Kidney epithelial cell (primary cell): Measurements from ENCODE around the gene RHBDL2. TPM values are rescaled to one million over a fixed set of nuclear protein-coding genes. Genes with fewer than 3 reads are reported as not detected.

Experiments used
- DNase-seq: peaks from one replicate; pipeline ENCODE4 v3.0.0-alpha.2; 2010; ENCODE audit warnings: low read depth
- H3K27me3 ChIP-seq: 2 replicates; pipeline ENCODE4 v1.6.0; 2011; ENCODE audit warnings: low read length; ENCODE audit not compliant: control insufficient read depth, insufficient read depth
- H3K36me3 ChIP-seq: 2 replicates; pipeline ENCODE4 v1.5.1; 2011; ENCODE audit warnings: low read length; ENCODE audit not compliant: control insufficient read depth, insufficient read depth
- H3K4me3 ChIP-seq: 2 replicates; pipeline ENCODE4 v1.5.1; 2011; ENCODE audit warnings: low read depth, mild to moderate bottlenecking, control low read depth, low read length
- total RNA-seq: library from RNA; depleted of rRNA; stranded (reverse); fragments of >200 nt; gene quantifications from 2 replicates; pipeline ENCODE4 v1.2.3, GENCODE V29; 2015
- TF ChIP-seq, protein P1 (sequence below): IDR thresholded peaks from 2 replicates; pipeline ENCODE4 v1.5.1; 2011; ENCODE audit warnings: mild to moderate bottlenecking, moderate library complexity, low read length, control low read depth, inconsistent platforms; ENCODE audit not compliant: insufficient read depth, poor library complexity, severe bottlenecking

The RHBDL2 gene
- total RNA-seq, 1 donor from 2014 or later: not detected

DNA sequence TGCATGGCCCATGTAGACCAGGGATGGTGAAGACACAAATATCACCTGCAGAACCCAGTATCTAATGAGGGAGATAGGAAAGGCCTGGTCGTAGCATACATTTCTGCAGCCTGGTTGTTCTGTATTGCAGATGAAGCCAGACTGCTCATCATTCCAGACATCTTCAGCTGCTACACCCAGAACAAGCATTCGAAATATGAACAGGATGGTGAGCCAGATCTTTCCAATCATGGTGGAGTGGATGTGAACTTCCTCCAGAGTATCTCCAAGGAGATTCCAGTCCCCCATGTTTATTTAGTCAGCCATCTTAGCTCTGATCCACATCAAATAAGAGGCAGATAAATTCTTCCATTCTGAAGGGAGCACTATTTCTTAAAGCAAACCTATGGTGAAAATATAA is 65.8 kb downstream of the RHBDL2 start:
- Histone ChIP-seq H3K27me3 (no peaks in the 10 kb centered on the region), H3K4me3 (no peak overlapping the region), H3K36me3 (no peaks in the 10 kb centered on the region)
- TF ChIP-seq, protein P1, sequence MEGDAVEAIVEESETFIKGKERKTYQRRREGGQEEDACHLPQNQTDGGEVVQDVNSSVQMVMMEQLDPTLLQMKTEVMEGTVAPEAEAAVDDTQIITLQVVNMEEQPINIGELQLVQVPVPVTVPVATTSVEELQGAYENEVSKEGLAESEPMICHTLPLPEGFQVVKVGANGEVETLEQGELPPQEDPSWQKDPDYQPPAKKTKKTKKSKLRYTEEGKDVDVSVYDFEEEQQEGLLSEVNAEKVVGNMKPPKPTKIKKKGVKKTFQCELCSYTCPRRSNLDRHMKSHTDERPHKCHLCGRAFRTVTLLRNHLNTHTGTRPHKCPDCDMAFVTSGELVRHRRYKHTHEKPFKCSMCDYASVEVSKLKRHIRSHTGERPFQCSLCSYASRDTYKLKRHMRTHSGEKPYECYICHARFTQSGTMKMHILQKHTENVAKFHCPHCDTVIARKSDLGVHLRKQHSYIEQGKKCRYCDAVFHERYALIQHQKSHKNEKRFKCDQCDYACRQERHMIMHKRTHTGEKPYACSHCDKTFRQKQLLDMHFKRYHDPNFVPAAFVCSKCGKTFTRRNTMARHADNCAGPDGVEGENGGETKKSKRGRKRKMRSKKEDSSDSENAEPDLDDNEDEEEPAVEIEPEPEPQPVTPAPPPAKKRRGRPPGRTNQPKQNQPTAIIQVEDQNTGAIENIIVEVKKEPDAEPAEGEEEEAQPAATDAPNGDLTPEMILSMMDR: no peak
- DNase-seq: no peak

DNA sequence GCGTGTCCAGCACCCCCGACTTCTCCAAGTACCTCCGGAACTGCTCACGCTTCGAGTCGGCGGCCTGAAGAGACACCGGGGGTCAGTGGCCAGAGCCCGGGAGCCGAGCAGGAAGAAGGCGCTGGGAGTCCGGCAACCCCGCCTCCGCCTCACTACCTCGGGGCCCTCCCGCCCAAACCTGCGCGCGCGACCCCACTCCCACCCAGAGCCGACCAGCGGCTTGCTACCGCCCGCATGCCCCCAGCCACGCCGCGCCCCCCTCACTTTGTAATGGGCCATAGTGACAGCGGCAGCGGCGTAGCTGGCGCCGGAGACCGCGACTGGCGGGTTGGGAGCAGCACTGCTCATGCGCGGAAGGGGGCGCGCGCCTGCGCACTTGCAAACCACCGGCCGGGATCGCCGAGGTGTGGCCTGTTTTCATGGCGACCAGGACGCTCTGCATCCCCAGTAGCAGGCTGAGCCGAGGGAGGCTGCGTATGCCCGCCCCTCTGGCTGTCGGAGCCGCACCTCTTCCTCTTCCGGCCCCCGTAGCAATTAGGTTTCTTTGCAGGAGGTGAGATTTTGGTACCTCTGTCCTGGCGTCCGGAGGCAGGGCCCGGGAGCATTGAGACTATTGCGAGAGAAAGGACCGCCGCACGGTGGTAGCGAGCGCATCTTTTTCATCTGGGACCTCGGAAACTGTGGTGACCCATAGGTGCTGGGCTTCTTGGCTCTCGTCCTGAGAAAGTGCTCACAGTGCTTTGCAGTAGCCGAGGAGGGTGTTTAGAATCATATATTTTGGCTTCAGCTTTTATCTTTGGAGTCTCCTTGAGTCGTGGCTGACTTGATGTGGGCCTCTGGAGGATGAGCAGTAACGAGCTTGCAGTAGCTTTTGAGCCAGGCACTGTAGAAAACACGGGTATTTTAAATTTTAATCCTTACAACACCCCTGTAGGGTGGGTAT is 68.3 kb downstream of the RHBDL2 start, which contains the start of gene MYCBP:
Gene MYCBP (minus strand): TSS at position 322 of the 943 bp plus-strand sequence. CDS start 43 bp downstream, at position 279.
- TF ChIP-seq, protein P1: no peak
- Histone ChIP-seq H3K4me3 (peak within 1 kb of the TSS; percentile 88), H3K27me3 (no peaks in the 10 kb centered on the region), H3K36me3 (no peaks in the 10 kb centered on the region)
- peak; percentile 85 for DNase-seq

DNA sequence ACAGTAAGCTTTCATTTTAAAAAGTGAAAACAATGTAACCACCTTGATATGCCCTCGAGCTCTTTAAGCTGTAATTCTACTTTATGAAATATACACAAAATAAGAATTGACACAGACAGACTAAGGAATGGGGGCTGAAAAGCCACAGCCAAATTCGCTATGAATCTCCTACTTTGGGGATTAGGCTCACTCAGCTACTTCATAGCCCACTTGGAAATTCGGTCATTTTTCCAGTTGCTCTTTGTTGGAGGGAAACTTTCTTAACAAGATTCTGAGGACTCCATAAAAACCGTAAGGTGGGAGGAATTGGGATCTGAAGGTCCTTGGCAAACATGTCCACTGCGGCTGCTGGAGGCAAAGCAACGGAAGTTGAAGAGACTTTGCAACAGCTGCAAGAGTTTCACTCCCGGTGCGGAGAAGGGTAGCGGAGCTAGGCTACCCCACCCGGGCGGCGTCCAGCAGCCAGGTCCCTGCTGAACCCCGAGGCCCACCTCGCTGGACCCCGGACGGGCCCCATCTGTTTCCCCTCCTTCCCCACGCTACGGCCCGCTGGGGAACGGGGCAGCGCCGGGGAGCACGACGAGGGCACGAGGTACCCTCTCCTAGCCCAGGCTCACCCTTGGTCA is 69.1 kb downstream of the RHBDL2 start:
- TF ChIP-seq, protein P1: no peak
- Histone ChIP-seq H3K4me3 (peak overlapping the region; percentile 88), H3K27me3 (no peaks in the 10 kb centered on the region), H3K36me3 (no peaks in the 10 kb centered on the region)
- DNase-seq: no peak

DNA sequence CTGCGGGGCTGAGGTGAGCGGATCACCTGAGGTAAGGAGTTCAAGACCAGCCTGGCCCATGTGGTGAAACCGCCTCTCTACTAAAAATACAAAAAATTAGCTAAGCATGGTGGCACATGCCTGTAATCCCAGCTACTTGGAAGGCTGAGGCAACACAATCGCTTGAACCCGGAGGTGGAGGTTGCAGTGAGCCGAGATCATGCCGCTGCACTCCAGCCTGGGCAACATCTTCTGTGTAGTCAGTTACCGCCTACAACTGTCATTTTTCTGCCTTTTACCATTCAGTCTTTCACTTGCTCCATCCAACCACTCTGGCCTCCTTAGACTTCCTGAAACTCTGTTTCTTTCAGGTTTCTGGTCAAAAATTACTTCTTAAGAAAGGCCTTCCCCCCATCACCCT is 70.6 kb downstream of the RHBDL2 start:
- TF ChIP-seq, protein P1: no peak
- no peaks in the 10 kb centered on the region for H3K27me3 ChIP-seq
- no peak overlapping the region for H3K4me3 ChIP-seq
- no peak for DNase-seq
- H3K36me3 ChIP-seq: no peaks in the 10 kb centered on the region

DNA sequence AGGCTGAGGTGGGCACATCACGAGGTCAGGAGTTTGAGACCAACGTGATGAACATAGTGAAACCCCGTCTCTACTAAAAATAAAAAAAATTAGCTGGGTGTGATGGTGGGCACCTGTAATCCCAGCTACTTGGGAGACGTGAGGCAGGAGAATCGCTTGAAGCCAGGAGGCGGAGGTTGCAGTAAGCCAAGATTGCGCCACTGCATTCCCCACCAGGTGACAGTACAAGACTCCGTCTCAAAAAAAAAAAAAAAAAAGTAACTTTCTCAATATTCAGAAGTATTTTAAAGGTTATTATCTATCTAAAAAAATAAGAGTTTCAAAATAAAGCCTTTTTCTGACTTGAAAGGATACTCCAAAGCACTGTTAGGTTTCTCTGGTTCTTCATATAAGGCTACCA is 74.4 kb downstream of the RHBDL2 start:
- Histone ChIP-seq H3K36me3 (no peaks in the 10 kb centered on the region), H3K27me3 (no peaks in the 10 kb centered on the region), H3K4me3 (no peak overlapping the region)
- TF ChIP-seq, protein P1: no peak
- DNase-seq: no peak
